Measurements from ENCODE around the gene ALDH1A3. TPM values are rescaled to one million over a fixed set of nuclear protein-coding genes. Genes with fewer than 3 reads are reported as not detected.
A peak's percentile ranks its signal among the peaks of the same experiment; 100 is the strongest.
"Not testable (repeated sequence)": the region's sequence is repeated elsewhere in the genome, so short reads cannot be mapped to it uniquely, and the experiment has no call there.

ALDH1A3 gene
- total and polyA plus RNA-seq, 8 donors: 3.5 to 87.2 (median 30.3) TPM

DNA sequence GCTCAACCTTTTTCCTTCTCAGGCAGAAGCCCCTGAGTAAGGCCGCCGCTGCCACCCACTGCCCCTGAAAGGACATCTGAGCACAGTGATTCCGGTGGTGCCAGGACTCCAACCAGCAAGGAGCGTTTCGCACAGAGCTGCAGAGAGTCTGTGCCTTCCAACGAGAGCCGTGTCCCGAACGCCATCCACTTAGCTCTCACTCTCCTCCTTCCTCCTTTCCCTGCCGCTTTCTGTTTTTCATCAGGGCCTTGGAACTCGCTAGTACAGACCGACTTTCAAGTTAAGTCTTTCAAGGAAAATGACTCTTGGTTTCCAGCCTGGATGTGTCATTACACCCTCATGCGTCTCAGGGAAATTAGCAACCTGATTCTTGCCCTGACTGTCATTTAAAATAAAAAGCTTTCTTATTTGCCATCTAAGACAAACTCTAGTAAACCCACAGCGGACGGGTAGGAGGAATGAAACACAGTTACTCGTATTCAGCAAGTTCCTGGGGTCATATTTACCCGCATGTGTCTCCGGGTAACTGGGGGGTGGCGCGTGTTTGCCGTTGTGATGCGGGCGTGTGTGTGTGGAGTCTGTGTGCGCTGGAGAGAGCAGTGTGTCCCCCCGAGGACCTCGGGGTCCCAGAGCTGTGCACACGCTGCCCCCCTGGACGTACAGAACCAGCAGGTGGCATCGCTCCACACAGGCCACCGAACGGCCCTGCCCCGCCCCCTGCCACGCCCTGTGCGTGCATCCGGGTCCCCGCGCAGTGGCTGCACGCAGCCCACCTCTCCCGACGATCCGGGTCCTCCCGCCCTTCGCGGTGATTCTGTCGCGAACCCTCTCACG, 30.4 kb upstream of the ALDH1A3 start:
- peak overlapping the region; percentile 51 to 59 (median 56) for H3K4me3 ChIP-seq
- peaks cover 0 to 19% (median 5%) of the 10 kb centered on the region in 3 donors for H3K27me3 ChIP-seq
- H3K4me1 ChIP-seq: peaks cover 5 to 15% (median 11%) of the 10 kb centered on the region in 4 donors
- peak; percentile 37 to 87 for DNase-seq
- whole genome bisulfite sequencing, 5 donors: 9 to 33% (median 18%) methylated on average over 24 to 47 of the region's 47 CpGs
- no peaks in the 10 kb centered on the region for H3K36me3 ChIP-seq
- H3K9me3 ChIP-seq: no peaks in the 10 kb centered on the region
- TF ChIP-seq, protein P1, sequence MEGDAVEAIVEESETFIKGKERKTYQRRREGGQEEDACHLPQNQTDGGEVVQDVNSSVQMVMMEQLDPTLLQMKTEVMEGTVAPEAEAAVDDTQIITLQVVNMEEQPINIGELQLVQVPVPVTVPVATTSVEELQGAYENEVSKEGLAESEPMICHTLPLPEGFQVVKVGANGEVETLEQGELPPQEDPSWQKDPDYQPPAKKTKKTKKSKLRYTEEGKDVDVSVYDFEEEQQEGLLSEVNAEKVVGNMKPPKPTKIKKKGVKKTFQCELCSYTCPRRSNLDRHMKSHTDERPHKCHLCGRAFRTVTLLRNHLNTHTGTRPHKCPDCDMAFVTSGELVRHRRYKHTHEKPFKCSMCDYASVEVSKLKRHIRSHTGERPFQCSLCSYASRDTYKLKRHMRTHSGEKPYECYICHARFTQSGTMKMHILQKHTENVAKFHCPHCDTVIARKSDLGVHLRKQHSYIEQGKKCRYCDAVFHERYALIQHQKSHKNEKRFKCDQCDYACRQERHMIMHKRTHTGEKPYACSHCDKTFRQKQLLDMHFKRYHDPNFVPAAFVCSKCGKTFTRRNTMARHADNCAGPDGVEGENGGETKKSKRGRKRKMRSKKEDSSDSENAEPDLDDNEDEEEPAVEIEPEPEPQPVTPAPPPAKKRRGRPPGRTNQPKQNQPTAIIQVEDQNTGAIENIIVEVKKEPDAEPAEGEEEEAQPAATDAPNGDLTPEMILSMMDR (IDR thresholded peaks at IDR 0.05): peak in 1 of 7 experiments; percentile 9
- TF ChIP-seq EP300 (IDR thresholded peaks at IDR 0.05) (no peak), POLR2A (IDR thresholded peaks at IDR 0.05) (no peak), POLR2AphosphoS5 (IDR thresholded peaks at IDR 0.05) (peak in 1 of 3 donors; percentile 17)
- intact Hi-C loops (cut with DNase I; ENCODE audit: low total_unique reads): no loop called here
- H3K27ac ChIP-seq: peak overlapping the region in 2 of 5 donors; percentile 43 to 64

DNA sequence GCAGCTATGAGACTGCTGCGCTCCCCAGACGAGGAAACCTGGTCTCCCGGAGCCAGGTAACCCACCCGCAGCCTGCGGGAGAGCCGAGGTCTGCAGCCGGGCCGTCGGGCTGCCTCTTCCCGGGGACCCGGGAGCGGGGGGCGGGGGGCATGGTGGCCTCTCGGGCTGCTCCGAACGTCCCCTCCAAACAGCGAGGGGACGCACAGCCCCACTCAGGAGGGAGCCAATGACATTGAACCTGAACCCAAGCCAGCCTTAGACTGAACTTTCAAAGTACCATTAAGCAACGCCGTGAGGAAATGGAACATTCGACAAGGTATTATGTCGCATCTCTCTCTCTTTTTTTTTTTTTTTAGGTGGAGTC, 29.8 kb upstream of the ALDH1A3 start:
- 11 to 27% (median 18%) methylated on average over 8 to 22 of the region's 22 CpGs for WGBS, 5 donors
- Histone ChIP-seq H3K9me3 (no peaks in the 10 kb centered on the region), H3K4me3 (peak overlapping the region; percentile 51 to 59 (median 56)), H3K27ac (peak overlapping the region in 2 of 5 donors; percentile 43 to 64), H3K4me1 (peaks cover 5 to 15% (median 11%) of the 10 kb centered on the region in 4 donors), H3K36me3 (no peaks in the 10 kb centered on the region), H3K27me3 (peaks cover 0 to 15% (median 5%) of the 10 kb centered on the region in 3 donors)
- intact Hi-C loops (cut with DNase I; ENCODE audit: low total_unique reads): no loop called here
- TF ChIP-seq POLR2AphosphoS5 (IDR thresholded peaks at IDR 0.05): no peak
- TF ChIP-seq, protein P1 (IDR thresholded peaks at IDR 0.05): no peak
- no peak for TF ChIP-seq POLR2A (IDR thresholded peaks at IDR 0.05)
- DNase-seq: no peak

DNA sequence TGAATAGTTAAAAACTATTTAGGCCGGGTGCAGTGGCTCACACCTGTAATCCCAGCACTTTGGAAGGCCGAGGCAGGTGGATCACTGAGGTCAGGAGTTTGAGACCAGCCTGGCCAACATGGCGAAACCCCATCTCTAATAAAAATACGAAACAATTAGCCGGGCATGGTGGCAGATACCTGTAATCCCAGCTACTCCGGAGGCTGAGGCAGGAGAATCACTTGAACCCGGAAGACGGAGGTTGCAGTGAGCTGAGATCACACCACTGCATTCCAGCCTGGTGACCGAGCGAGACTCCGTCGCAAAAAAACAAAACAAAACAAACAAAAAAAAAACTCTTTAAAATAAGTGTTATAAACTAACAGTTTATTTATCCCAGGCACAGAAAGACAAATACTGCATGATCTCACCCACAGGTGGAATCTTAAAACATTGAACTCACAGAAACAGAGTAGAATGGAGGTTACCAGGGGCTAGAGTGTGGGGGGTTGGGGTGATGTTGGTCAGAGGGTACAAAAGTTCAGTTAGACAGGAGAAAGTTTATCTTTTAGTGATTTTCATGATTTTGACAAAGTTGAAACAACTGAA, 28.1 kb upstream of the ALDH1A3 start:
- 87 to 90% (median 89%) methylated on average over 12 of the region's 12 CpGs for WGBS, 5 donors
- not testable (repeated sequence) for H3K27ac ChIP-seq

DNA sequence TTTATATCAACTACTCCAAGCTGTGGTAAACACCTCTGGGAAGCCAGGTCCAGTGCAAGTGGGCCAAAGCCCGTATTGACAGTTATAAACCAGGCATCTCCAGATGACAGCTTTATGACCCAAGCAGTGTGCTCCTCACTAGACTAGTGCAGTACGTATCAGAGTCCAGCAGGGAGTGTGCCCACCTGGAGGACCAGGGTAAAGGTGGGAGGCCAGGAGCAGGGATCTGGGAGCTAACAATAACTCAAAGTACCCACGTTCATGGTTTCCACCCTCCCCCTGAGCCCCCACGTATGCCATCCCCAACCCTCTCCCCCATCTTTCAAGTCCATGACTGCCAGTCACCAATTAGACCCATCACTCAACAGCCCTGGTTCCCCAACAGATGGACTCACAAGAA, 27.0 kb upstream of the ALDH1A3 start:
- WGBS, 5 donors: 75 to 87% (median 84%) methylated on average over 4 of the region's 4 CpGs
- H3K27me3 ChIP-seq: peaks cover 0 to 13% (median 5%) of the 10 kb centered on the region in 3 donors
- H3K4me3 ChIP-seq: no peak overlapping the region
- peaks cover 5 to 15% (median 11%) of the 10 kb centered on the region in 4 donors for H3K4me1 ChIP-seq
- no peaks in the 10 kb centered on the region for H3K9me3 ChIP-seq
- DNase-seq: peak in 1 of 2 donors; percentile 5
- no peaks in the 10 kb centered on the region for H3K36me3 ChIP-seq
- H3K27ac ChIP-seq: no peak overlapping the region
- TF ChIP-seq EP300 (IDR thresholded peaks at IDR 0.05) (no peak), POLR2AphosphoS5 (IDR thresholded peaks at IDR 0.05) (no peak), POLR2A (IDR thresholded peaks at IDR 0.05) (no peak)
- TF ChIP-seq, protein P1 (IDR thresholded peaks at IDR 0.05): no peak
- intact Hi-C loops (cut with DNase I; ENCODE audit: low total_unique reads): no loop called here

More for the DNA sequence above, 28.1 kb upstream of the ALDH1A3 start:
- intact Hi-C loops (cut with DNase I; ENCODE audit: low total_unique reads); H3K36me3 ChIP-seq; H3K4me3 ChIP-seq; H3K9me3 ChIP-seq: not testable (repeated sequence)
- Histone ChIP-seq H3K4me1 (peaks cover 5 to 15% (median 11%) of the 10 kb centered on the region in 4 donors), H3K27me3 (peaks cover 0 to 13% (median 5%) of the 10 kb centered on the region in 3 donors)
- peak in 1 of 2 donors; percentile 1 for DNase-seq

Data from stomach (tissue), 9 donors.